Epithelial cell of proximal tubule (primary cell): ENCODE measurements around the gene FAM53A. TPM values are rescaled to one million over a fixed set of nuclear protein-coding genes. Genes with fewer than 3 reads are reported as not detected.

Source experiments
- DNase-seq: peaks from one replicate; pipeline ENCODE4 v3.0.0-alpha.2; 2011; ENCODE audit warnings: low read depth
- H3K4me3 ChIP-seq: 2 replicates; pipeline ENCODE4 v1.5.1; 2011; ENCODE audit warnings: low read depth, mild to moderate bottlenecking, low read length
- CTCF ChIP-seq: conservative IDR thresholded peaks from 2 replicates; pipeline ENCODE4 v1.5.1; 2012; ENCODE audit warnings: low read depth, mild to moderate bottlenecking, low read length
- total RNA-seq: library from RNA; depleted of rRNA; stranded (reverse); fragments of >200 nt; gene quantifications from 2 replicates; pipeline ENCODE4 v1.2.3, GENCODE V29; 2015

FAM53A gene
- total RNA-seq, 1 donor from 2014 or later, result 2.5 TPM

DNA sequence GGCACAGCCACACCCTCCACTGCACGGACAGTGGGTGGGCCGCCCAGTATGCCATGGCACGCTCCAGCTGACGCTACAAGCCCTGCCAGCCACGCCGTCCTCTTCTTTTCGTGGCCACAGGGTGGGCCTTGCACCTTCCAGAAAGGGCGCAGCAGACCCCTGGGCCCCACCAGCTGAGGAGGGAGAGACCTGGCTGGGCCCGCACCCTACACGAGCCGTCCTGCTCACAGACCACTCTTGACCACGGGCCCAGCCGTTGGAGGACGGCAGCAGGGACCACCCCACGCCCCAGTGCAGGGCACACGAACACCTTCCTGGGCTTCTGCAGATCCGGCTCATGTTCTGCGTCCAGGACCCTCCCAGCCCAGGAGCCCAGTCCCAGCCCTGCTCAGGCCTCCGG, 27.1 kb downstream of the FAM53A start:
- no peak overlapping the region for H3K4me3 ChIP-seq
- DNase-seq, result no peak
- no peak for TF ChIP-seq CTCF

GRCh38 chr4:1656132-1656531, 28.0 kb downstream of the FAM53A start:
- no peak for DNase-seq
- H3K4me3 ChIP-seq, result no peak overlapping the region
- no peak for TF ChIP-seq CTCF

DNA sequence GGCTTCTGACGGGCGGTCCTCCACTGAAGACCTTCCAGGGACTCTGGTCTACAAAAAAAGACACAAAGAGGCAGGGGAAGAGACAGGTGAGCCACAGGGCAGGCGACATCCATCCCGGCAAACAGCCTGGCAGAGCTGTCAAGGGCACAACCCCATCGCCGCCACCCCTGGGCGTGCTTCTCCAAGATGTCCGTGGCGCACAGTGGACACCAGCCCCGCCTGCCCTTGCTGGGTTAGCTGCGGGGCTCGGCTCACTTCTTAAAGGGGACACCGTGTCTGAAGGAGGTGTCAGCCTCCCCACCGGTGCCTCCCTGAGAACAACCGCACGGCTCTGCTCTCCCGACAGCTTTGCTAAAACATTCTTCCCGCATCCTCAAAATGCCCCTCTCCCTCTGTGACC, 28.4 kb downstream of the FAM53A start:
- H3K4me3 ChIP-seq, result no peak overlapping the region
- no peak for TF ChIP-seq CTCF
- DNase-seq, result no peak

GRCh38 chr4:1655081-1655480, 29.0 kb downstream of the FAM53A start:
- no peak for DNase-seq
- H3K4me3 ChIP-seq, result no peak overlapping the region
- TF ChIP-seq CTCF, result no peak

- DNase-seq, result no peak
- no peak for TF ChIP-seq CTCF
- H3K4me3 ChIP-seq, result no peak overlapping the region
These were observed 29.7 kb downstream of the FAM53A start for GRCh38 chr4:1654216-1654955.

GRCh38 chr4:1653776-1654175, 30.3 kb downstream of the FAM53A start:
- H3K4me3 ChIP-seq, result no peak overlapping the region
- DNase-seq, result no peak
- no peak for TF ChIP-seq CTCF

DNA sequence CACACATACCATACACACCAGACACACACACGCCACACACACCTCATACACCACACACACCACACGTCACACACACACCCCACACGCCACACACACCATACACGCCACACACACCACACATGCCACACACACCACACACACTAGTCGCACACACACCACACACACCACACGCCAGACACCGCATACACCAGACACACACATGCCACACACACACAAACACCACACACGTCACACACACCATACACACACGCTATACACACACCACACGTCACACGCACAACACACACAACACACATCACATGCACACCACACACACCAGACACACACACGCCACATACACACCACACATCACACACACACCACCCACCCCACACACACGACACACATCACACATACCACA, 32.0 kb downstream of the FAM53A start:
- no peak overlapping the region for H3K4me3 ChIP-seq
- DNase-seq, result no peak
- TF ChIP-seq CTCF, result no peak
